Trophoblast cell (in vitro differentiated cells and primary cell): ENCODE data around the gene KANSL3.

Experiments
- DNase-seq, 2 donors: peaks; one replicate each; pipeline ENCODE4 v3.0.0-alpha.2; 2016
- H2AFZ ChIP-seq: 2 replicates; pipeline ENCODE4 v1.6.1; 2013; ENCODE audit warnings: low read length, moderate library complexity, mild to moderate bottlenecking; ENCODE audit not compliant: insufficient read depth, poor library complexity
- H2AK5ac ChIP-seq: 2 replicates; pipeline ENCODE4 v1.6.1; 2013; ENCODE audit warnings: mild to moderate bottlenecking, low read length
- H2BK120ac ChIP-seq: 2 replicates; pipeline ENCODE4 v1.6.1; 2013; ENCODE audit warnings: low read length, mild to moderate bottlenecking, moderate library complexity; ENCODE audit not compliant: insufficient read depth, poor library complexity
- H2BK12ac ChIP-seq: 2 replicates; pipeline ENCODE4 v1.6.1; 2013; ENCODE audit warnings: mild to moderate bottlenecking, low read length, moderate library complexity
- H2BK5ac ChIP-seq: 2 replicates; pipeline ENCODE4 v1.6.1; 2013; ENCODE audit warnings: low read length, low read depth, moderate library complexity, mild to moderate bottlenecking; ENCODE audit not compliant: poor library complexity
- H3K14ac ChIP-seq: 2 replicates; pipeline ENCODE4 v1.6.1; 2013; ENCODE audit warnings: mild to moderate bottlenecking, low read length
- H3K18ac ChIP-seq: 2 replicates; pipeline ENCODE4 v1.6.1; 2013; ENCODE audit warnings: mild to moderate bottlenecking, low read length
- H3K23ac ChIP-seq: 2 replicates; pipeline ENCODE4 v1.6.1; 2013; ENCODE audit warnings: low read length
- H3K27ac ChIP-seq: 2 replicates; pipeline ENCODE4 v1.5.1; 2013; ENCODE audit warnings: low read depth, mild to moderate bottlenecking, inconsistent platforms, low read length, moderate library complexity
- H3K27me3 ChIP-seq: 2 replicates; pipeline ENCODE4 v1.6.1; 2013; ENCODE audit warnings: inconsistent platforms, mild to moderate bottlenecking, low read length, moderate library complexity; ENCODE audit not compliant: insufficient read depth
- H3K36me3 ChIP-seq, 2 experiments: 1 replicate in 1 of 2; 2 replicates in 1 of 2; pipeline ENCODE4 v1.6.1; 2013; ENCODE audit warnings: low read length in 2 of 2, mild to moderate bottlenecking in 2 of 2, moderate library complexity in 1 of 2; ENCODE audit not compliant: insufficient read depth in 2 of 2, control insufficient read depth in 1 of 2
- H3K4ac ChIP-seq: 2 replicates; pipeline ENCODE4 v1.6.1; 2013; ENCODE audit warnings: low read depth, mild to moderate bottlenecking, low read length, moderate library complexity
- H3K4me1 ChIP-seq, 2 experiments: 1 replicate in 1 of 2; 2 replicates in 1 of 2; pipeline ENCODE4 v1.6.1; 2013; ENCODE audit warnings: low read length in 2 of 2, mild to moderate bottlenecking in 2 of 2, moderate library complexity in 1 of 2; ENCODE audit not compliant: insufficient read depth in 2 of 2, control insufficient read depth in 1 of 2
- H3K4me2 ChIP-seq: 2 replicates; pipeline ENCODE4 v1.6.1; 2013; ENCODE audit warnings: inconsistent platforms, mild to moderate bottlenecking, low read length, moderate library complexity
- H3K4me3 ChIP-seq: 2 replicates; pipeline ENCODE4 v1.5.1; 2013; ENCODE audit warnings: mild to moderate bottlenecking, low read depth, low read length, inconsistent platforms
- H3K79me1 ChIP-seq: one replicate; pipeline ENCODE4 v1.6.1; 2013; ENCODE audit warnings: low read length
- H3K79me2 ChIP-seq: 2 replicates; pipeline ENCODE4 v1.6.1; 2013; ENCODE audit warnings: low read length, mild to moderate bottlenecking; ENCODE audit not compliant: control insufficient read depth, insufficient read depth, poor library complexity
- H3K9ac ChIP-seq: 2 replicates; pipeline ENCODE4 v1.6.1; 2013; ENCODE audit warnings: mild to moderate bottlenecking, low read length
- H3K9me3 ChIP-seq: 2 replicates; pipeline ENCODE4 v1.6.1; 2013; ENCODE audit warnings: low read depth, mild to moderate bottlenecking, control low read depth, inconsistent platforms, low read length; ENCODE audit not compliant: insufficient read depth
- H4K12ac ChIP-seq: 2 replicates; pipeline ENCODE4 v1.6.1; 2013; ENCODE audit warnings: low read depth, mild to moderate bottlenecking, low read length, moderate library complexity
- H4K8ac ChIP-seq: 2 replicates; pipeline ENCODE4 v1.6.1; 2013; ENCODE audit warnings: low read depth, mild to moderate bottlenecking, low read length, moderate library complexity
- H4K91ac ChIP-seq: one replicate; pipeline ENCODE4 v1.6.1; 2013; ENCODE audit warnings: low read depth, mild to moderate bottlenecking, low read length, moderate library complexity
- WGBS: extraction: QIAGEN DNeasy Blood & Tissue Kit; methylation state at CpG from one replicate; pipeline ENCODE4 v1.1.7; 2013; ENCODE audit warnings: missing lambda C conversion rate; ENCODE audit not compliant: insufficient read length, insufficient coverage; ENCODE audit errors: extremely low coverage; 5-methylcytosine and 5-hydroxymethylcytosine counted together

KANSL3 gene

DNA sequence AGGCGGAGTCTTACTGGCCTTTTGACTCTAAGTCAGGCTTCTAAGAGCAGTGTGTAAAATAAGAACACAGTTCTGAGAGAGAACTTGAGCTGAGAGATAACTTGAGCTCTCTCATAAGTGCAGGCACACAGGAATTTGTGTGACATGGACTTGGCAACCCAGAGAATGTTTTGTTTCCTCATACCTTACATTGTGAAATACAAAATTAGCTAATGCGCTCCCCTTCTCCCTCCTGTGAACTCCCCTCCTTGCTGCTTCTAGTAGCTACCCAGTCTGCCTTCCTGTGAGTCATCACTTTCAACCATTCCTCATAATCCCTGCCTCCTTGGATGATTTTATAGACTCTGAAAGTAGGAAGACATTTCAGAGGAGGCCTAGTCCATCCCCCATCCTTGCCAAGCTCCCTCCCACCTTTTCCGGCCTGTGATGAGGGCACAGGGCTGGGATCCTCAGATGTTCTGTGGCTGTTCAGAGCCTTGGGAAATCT, 27.0 kb upstream of the KANSL3 start:
- Histone ChIP-seq H4K8ac (no peak overlapping the region), H3K23ac (no peak overlapping the region), H3K4me1 (peaks cover 3 to 4% of the 10 kb centered on the region in 2 experiments), H3K27me3 (no peaks in the 10 kb centered on the region), H4K12ac (no peak overlapping the region), H3K9ac (no peak overlapping the region), H3K36me3 (no peaks in the 10 kb centered on the region), H3K18ac (no peak overlapping the region), H3K79me2 (peaks cover 2% of the 10 kb centered on the region), H2BK120ac (no peak overlapping the region), H3K4ac (no peak overlapping the region), H2BK5ac (no peak overlapping the region), H2AK5ac (no peak overlapping the region), H2AFZ (no peak overlapping the region), H3K14ac (peak overlapping the region; percentile 49), H4K91ac (no peak overlapping the region), H3K79me1 (peaks cover 1% of the 10 kb centered on the region), H3K4me3 (no peak overlapping the region), H3K4me2 (no peak overlapping the region), H3K27ac (peak overlapping the region; percentile 55), H2BK12ac (no peak overlapping the region), H3K9me3 (no peaks in the 10 kb centered on the region)
- no CpG with 5 or more reads among the region's 3 CpGs for WGBS
- DNase-seq = peak; percentile 82 to 95

DNA sequence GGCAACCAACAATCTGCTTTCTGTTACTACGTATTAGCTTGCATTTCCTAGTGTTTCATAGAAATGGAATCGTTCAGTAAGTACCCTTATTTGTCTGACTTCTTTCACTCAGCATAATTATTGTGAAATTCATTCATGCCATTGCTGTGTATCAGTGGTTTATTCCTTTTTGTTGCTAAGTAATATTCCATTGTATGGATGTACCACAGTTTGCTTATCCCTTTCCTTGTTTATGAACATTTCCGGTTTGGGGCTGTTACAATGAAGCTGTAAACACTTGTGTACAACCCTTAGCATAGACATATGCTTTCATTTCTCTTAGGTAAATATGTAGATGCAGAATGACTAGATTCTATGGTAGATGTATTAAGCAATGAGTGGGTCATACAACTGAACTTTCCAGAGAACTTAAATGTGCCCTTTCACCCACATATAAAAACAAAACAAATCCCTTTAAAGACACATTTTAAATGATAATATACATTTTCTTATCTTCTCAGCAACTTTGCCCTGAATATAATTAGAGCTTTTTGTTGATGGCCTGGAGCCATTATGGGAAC, 26.3 kb upstream of the KANSL3 start:
- H4K8ac ChIP-seq = no peak overlapping the region
- no peak overlapping the region for H3K4ac ChIP-seq
- no peaks in the 10 kb centered on the region for H3K9me3 ChIP-seq
- peaks cover 2% of the 10 kb centered on the region for H3K79me2 ChIP-seq
- peak; percentile 69 to 95 for DNase-seq
- no peak overlapping the region for H3K18ac ChIP-seq
- no peaks in the 10 kb centered on the region for H3K36me3 ChIP-seq
- peaks cover under 1 to 3% of the 10 kb centered on the region in 2 experiments for H3K4me1 ChIP-seq
- no peak overlapping the region for H3K9ac ChIP-seq
- no peak overlapping the region for H3K4me2 ChIP-seq
- no peak overlapping the region for H4K12ac ChIP-seq
- no peak overlapping the region for H2AK5ac ChIP-seq
- no peak overlapping the region for H3K14ac ChIP-seq
- H4K91ac ChIP-seq = no peak overlapping the region
- no peak overlapping the region for H3K4me3 ChIP-seq
- no peak overlapping the region for H3K23ac ChIP-seq
- no CpG with 5 or more reads among the region's 3 CpGs for WGBS
- H3K27ac ChIP-seq = no peak overlapping the region
- peaks cover 1% of the 10 kb centered on the region for H3K79me1 ChIP-seq
- H3K27me3 ChIP-seq = no peaks in the 10 kb centered on the region
- no peak overlapping the region for H2BK12ac ChIP-seq
- H2BK120ac ChIP-seq = no peak overlapping the region
- H2BK5ac ChIP-seq = no peak overlapping the region
- H2AFZ ChIP-seq = no peak overlapping the region

DNA sequence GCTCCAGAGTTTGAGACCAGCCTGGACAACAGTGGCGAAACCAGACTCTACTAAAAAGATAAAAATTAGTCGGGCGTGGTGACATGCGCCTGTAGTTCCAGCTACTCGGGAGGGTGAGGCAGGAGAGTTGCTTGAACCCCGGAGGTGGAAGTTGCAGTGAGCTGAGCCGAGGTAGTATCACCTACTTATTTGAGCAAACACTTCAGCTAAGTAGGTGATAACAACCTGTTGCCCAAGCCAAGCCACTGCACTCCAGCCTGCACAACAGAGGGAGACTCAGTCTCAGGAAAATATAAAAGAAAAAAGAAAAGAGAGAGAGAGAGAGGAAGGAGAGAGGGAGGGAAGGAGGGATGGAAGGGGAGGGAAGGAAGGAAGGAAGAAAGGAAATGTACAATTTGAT, 25.7 kb upstream of the KANSL3 start:
- no peak overlapping the region for H3K4ac ChIP-seq
- no peak overlapping the region for H4K12ac ChIP-seq
- no peak overlapping the region for H2BK120ac ChIP-seq
- H3K27ac ChIP-seq = no peak overlapping the region
- H3K4me1 ChIP-seq = no peaks in the 10 kb centered on the region
- no peak overlapping the region for H3K18ac ChIP-seq
- no peak overlapping the region for H3K14ac ChIP-seq
- no peak overlapping the region for H3K4me2 ChIP-seq
- peaks cover 1% of the 10 kb centered on the region for H3K79me1 ChIP-seq
- H3K23ac ChIP-seq = no peak overlapping the region
- no CpG with 5 or more reads among the region's 7 CpGs for WGBS
- H4K91ac ChIP-seq = no peak overlapping the region
- no peak overlapping the region for H2BK5ac ChIP-seq
- peaks cover 2% of the 10 kb centered on the region for H3K79me2 ChIP-seq
- no peak overlapping the region for H4K8ac ChIP-seq
- no peak overlapping the region for H2BK12ac ChIP-seq
- peak; percentile 28 to 56 for DNase-seq
- H3K4me3 ChIP-seq = no peak overlapping the region
- no peaks in the 10 kb centered on the region for H3K27me3 ChIP-seq
- no peaks in the 10 kb centered on the region for H3K36me3 ChIP-seq
- H3K9ac ChIP-seq = no peak overlapping the region
- H2AFZ ChIP-seq = no peak overlapping the region
- no peaks in the 10 kb centered on the region for H3K9me3 ChIP-seq
- no peak overlapping the region for H2AK5ac ChIP-seq

DNA sequence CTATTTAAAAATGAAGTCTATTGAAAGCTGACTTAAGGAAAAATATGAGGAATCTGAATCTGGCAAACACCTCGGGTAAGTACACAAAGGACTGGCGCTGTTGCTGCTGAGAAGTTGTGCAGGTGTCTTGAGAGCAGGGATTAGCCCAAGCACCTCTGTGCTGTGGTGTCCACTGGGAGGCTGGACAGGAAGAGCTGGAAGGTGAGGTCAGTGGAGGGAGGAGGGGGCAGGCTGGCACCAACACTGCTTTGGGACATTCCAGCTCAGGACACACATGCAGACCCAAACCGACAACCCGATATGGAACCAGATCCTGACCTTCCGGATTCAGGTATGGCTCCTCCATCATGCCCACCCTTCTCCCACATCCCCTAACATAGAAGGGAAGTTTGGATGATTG, 25.1 kb upstream of the KANSL3 start:
- H3K4me2 ChIP-seq = no peak overlapping the region
- H3K9ac ChIP-seq = no peak overlapping the region
- no peak overlapping the region for H3K27ac ChIP-seq
- H2AK5ac ChIP-seq = no peak overlapping the region
- H3K4me3 ChIP-seq = no peak overlapping the region
- no peaks in the 10 kb centered on the region for H3K36me3 ChIP-seq
- H2BK120ac ChIP-seq = no peak overlapping the region
- no peak overlapping the region for H4K91ac ChIP-seq
- DNase-seq = peak in 1 of 2 donors; percentile 7
- H3K23ac ChIP-seq = no peak overlapping the region
- H3K27me3 ChIP-seq = no peaks in the 10 kb centered on the region
- no peak overlapping the region for H3K18ac ChIP-seq
- H3K4ac ChIP-seq = no peak overlapping the region
- H3K14ac ChIP-seq = no peak overlapping the region
- no peak overlapping the region for H2BK12ac ChIP-seq
- no peak overlapping the region for H4K12ac ChIP-seq
- H4K8ac ChIP-seq = no peak overlapping the region
- no peak overlapping the region for H2BK5ac ChIP-seq
- H3K4me1 ChIP-seq = no peaks in the 10 kb centered on the region
- H3K79me2 ChIP-seq = peaks cover 2% of the 10 kb centered on the region
- WGBS = no CpG with 5 or more reads among the region's 5 CpGs
- H2AFZ ChIP-seq = no peak overlapping the region
- H3K79me1 ChIP-seq = no peaks in the 10 kb centered on the region
- H3K9me3 ChIP-seq = no peaks in the 10 kb centered on the region
